H9 (cell line): ENCODE results near the gene CCDC110. TPM values are rescaled to one million over a fixed set of nuclear protein-coding genes. Genes with fewer than 3 reads are reported as not detected.
A peak's percentile ranks its signal among the peaks of the same experiment; 100 is the strongest.

Source experiments
- DNase-seq: peaks from one replicate; pipeline ENCODE4 v3.0.0-alpha.2; 2017
- H2AFZ ChIP-seq: one replicate; pipeline ENCODE4 v1.6.1; 2013; ENCODE audit warnings: mild to moderate bottlenecking, low read length, control low read depth, moderate library complexity
- H2AK5ac ChIP-seq: 2 replicates; pipeline ENCODE4 v1.6.1; 2013; ENCODE audit warnings: low read length, control low read depth, mixed read lengths; ENCODE audit not compliant: insufficient read length
- H2BK120ac ChIP-seq: one replicate; pipeline ENCODE4 v1.6.1; 2013; ENCODE audit warnings: low read depth, mild to moderate bottlenecking, low read length, control low read depth, inconsistent platforms; ENCODE audit not compliant: poor library complexity, severe bottlenecking
- H2BK12ac ChIP-seq: 2 replicates; pipeline ENCODE4 v1.6.1; 2013; ENCODE audit warnings: low read length, control low read depth, mixed read lengths, low read depth; ENCODE audit not compliant: insufficient read length
- H2BK15ac ChIP-seq: 2 replicates; pipeline ENCODE4 v1.6.1; 2013; ENCODE audit warnings: low read depth, low read length, control low read depth
- H2BK20ac ChIP-seq: one replicate; pipeline ENCODE4 v1.6.1; 2013; ENCODE audit warnings: low read depth, mild to moderate bottlenecking, low read length, control low read depth, inconsistent platforms; ENCODE audit not compliant: poor library complexity, severe bottlenecking
- H2BK5ac ChIP-seq: 2 replicates; pipeline ENCODE4 v1.6.1; 2013; ENCODE audit warnings: low read length, control low read depth, mixed read lengths; ENCODE audit not compliant: insufficient read length
- H3K14ac ChIP-seq: 2 replicates; pipeline ENCODE4 v1.6.1; 2013; ENCODE audit warnings: low read length, control low read depth; ENCODE audit not compliant: insufficient read depth
- H3K18ac ChIP-seq: 2 replicates; pipeline ENCODE4 v1.6.1; 2013; ENCODE audit warnings: low read depth, mild to moderate bottlenecking, mixed read lengths, low read length, control low read depth; ENCODE audit not compliant: insufficient read length
- H3K23ac ChIP-seq: 2 replicates; pipeline ENCODE4 v1.6.1; 2013; ENCODE audit warnings: low read length, control low read depth, mixed read lengths, low read depth; ENCODE audit not compliant: insufficient read length
- H3K23me2 ChIP-seq: 2 replicates; pipeline ENCODE4 v1.6.1; 2013; ENCODE audit warnings: low read depth, mild to moderate bottlenecking, mixed read lengths, low read length, control low read depth; ENCODE audit not compliant: insufficient read length, poor library complexity, severe bottlenecking
- H3K27ac ChIP-seq: 2 replicates; pipeline ENCODE4 v1.5.1; 2013; ENCODE audit warnings: low read length, control low read depth, mixed read lengths, low read depth; ENCODE audit not compliant: insufficient read length
- H3K27me3 ChIP-seq: 2 replicates; pipeline ENCODE4 v1.6.1; 2013; ENCODE audit warnings: low read length, control low read depth, inconsistent platforms; ENCODE audit not compliant: insufficient read depth
- H3K4ac ChIP-seq: 2 replicates; pipeline ENCODE4 v1.6.1; 2013; ENCODE audit warnings: low read depth, mild to moderate bottlenecking, control low read depth, inconsistent platforms, low read length, moderate library complexity
- H3K4me1 ChIP-seq: 2 replicates; pipeline ENCODE4 v1.6.1; 2013; ENCODE audit warnings: low read length, control low read depth, inconsistent platforms; ENCODE audit not compliant: insufficient read depth
- H3K4me2 ChIP-seq: 2 replicates; pipeline ENCODE4 v1.6.1; 2013; ENCODE audit warnings: low read length, control low read depth, mixed read lengths; ENCODE audit not compliant: insufficient read length, insufficient read depth
- H3K56ac ChIP-seq: 2 replicates; pipeline ENCODE4 v1.6.1; 2013; ENCODE audit warnings: low read depth, mild to moderate bottlenecking, mixed read lengths, low read length, control low read depth; ENCODE audit not compliant: insufficient read length
- H3K79me1 ChIP-seq: 2 replicates; pipeline ENCODE4 v1.6.1; 2013; ENCODE audit warnings: low read depth, mild to moderate bottlenecking, moderate library complexity, low read length, control low read depth, inconsistent platforms; ENCODE audit not compliant: insufficient read depth, poor library complexity, severe bottlenecking
- H3K79me2 ChIP-seq: 2 replicates; pipeline ENCODE4 v1.6.1; 2013; ENCODE audit warnings: low read length, control low read depth, inconsistent platforms; ENCODE audit not compliant: insufficient read depth
- H3K9ac ChIP-seq: 2 replicates; pipeline ENCODE4 v1.6.1; 2013; ENCODE audit warnings: low read length, control low read depth, mixed read lengths; ENCODE audit not compliant: insufficient read length; ENCODE audit errors: extremely low read depth
- H3K9me3 ChIP-seq: one replicate; pipeline ENCODE4 v1.6.1; 2013; ENCODE audit warnings: low read depth, low read length, inconsistent platforms; ENCODE audit not compliant: control insufficient read depth
- H3T11ph ChIP-seq: one replicate; pipeline ENCODE4 v1.6.1; 2013; ENCODE audit warnings: mild to moderate bottlenecking, low read length, control low read depth, inconsistent platforms
- H4K20me1 ChIP-seq: one replicate; pipeline ENCODE4 v1.6.1; 2013; ENCODE audit not compliant: control insufficient read depth, insufficient read length, insufficient read depth
- H4K5ac ChIP-seq: 2 replicates; pipeline ENCODE4 v1.6.1; 2013; ENCODE audit warnings: low read depth, mild to moderate bottlenecking, mixed read lengths, low read length, control low read depth; ENCODE audit not compliant: insufficient read length
- H4K8ac ChIP-seq: replicated peaks from 2 replicates; pipeline ENCODE4 v1.6.1; 2013; ENCODE audit warnings: low read length, control low read depth, mixed read lengths, low read depth; ENCODE audit not compliant: insufficient read length
- H4K91ac ChIP-seq: 2 replicates; pipeline ENCODE4 v1.6.1; 2013; ENCODE audit warnings: low read depth, mild to moderate bottlenecking, moderate library complexity, mixed read lengths, low read length, control low read depth; ENCODE audit not compliant: insufficient read length
- H3K27ac Mint-ChIP-seq, 3 experiments: 2 replicates in 2 of 3; 3 replicates in 1 of 3; pipeline ENCODE4 v1.8.0; 2020 to 2021; ENCODE audit warnings: mixed read lengths in 3 of 3, mild to moderate bottlenecking in 1 of 3, moderate library complexity in 1 of 3
- H3K27me3 Mint-ChIP-seq: 2 replicates; pipeline ENCODE4 v1.8.0; 2021; ENCODE audit warnings: low read depth, mild to moderate bottlenecking, moderate library complexity, mixed read lengths
- H3K36me3 Mint-ChIP-seq, 3 experiments: 2 replicates in 2 of 3; 3 replicates in 1 of 3; pipeline ENCODE4 v1.8.0; 2020 to 2021; ENCODE audit warnings: low read depth in 3 of 3, mixed read lengths in 3 of 3; ENCODE audit not compliant: insufficient read depth in 1 of 3
- H3K4me1 Mint-ChIP-seq, 2 experiments: 2 replicates each; pipeline ENCODE4 v1.8.0; 2020; ENCODE audit warnings: mixed read lengths in 2 of 2
- H3K4me3 Mint-ChIP-seq, 2 experiments: 2 replicates in 1 of 2; 3 replicates in 1 of 2; pipeline ENCODE4 v1.8.0; 2020 to 2021; ENCODE audit warnings: mild to moderate bottlenecking in 2 of 2, mixed read lengths in 2 of 2, moderate library complexity in 1 of 2
- H3K9me3 Mint-ChIP-seq, 2 experiments: 2 replicates in 1 of 2; 3 replicates in 1 of 2; pipeline ENCODE4 v1.8.0; 2020; ENCODE audit warnings: mild to moderate bottlenecking in 2 of 2, mixed read lengths in 2 of 2, moderate library complexity in 1 of 2
- WGBS: extraction: QIAGEN DNeasy Blood & Tissue Kit; methylation state at CpG from one replicate; pipeline ENCODE4 v1.1.7; 2013; ENCODE audit warnings: missing lambda C conversion rate, low lambda C conversion rate, mixed read lengths; ENCODE audit not compliant: insufficient read length; ENCODE audit errors: extremely low coverage; 5-methylcytosine and 5-hydroxymethylcytosine counted together
- total RNA-seq: library from RNA; stranded (reverse); gene quantifications from 2 replicates; pipeline ENCODE4 v1.2.1, GENCODE V29; 2021
- TF ChIP-seq, protein P1 (sequence below): fragments of 200-600 bp; sonication (generic); conservative IDR thresholded peaks from 3 replicates; pipeline ENCODE4 v1.8.0; 2021; ENCODE audit warnings: antibody characterized with exemption, mild to moderate bottlenecking

CCDC110 gene
- total RNA-seq, 1 experiment from 2014 or later, result 2.3 TPM

DNA sequence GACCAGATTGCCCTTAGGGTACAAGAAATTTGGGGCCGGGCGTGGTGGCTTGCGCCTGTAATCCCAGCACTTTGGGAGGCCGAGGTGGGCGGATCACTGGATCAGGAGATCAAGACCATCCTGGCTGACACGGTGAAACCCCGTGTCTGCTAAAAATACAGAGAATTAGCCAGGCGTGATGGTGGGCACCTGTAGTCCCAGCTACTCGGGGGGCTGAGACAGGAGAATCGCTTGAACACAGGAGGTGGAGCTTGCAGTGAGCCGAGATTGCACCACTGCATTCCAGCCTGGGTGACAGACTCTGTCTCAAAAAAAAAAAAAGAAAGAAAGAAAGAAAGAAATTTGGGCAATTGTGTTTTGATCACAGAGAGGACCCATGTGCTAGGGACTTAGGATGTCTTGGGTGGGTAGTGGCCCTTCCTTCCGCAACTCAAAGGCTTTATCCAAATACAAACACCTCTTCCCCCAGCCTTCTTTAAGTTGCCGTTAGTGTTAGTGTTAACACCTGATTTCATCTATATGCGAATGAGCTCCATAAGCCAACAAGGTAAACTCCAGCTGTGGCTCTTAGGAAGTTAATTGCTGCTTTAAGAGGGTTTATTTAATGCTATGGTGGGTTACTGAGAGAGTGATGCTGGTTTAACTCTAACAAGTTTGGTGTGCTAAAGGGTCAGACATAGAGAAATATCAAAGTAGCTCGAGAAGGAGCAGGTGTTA is 8.6 kb upstream of the CCDC110 start:
- whole genome bisulfite sequencing, result no CpG with 5 or more reads among the region's 15 CpGs

More for the DNA sequence above, 8.6 kb upstream of the CCDC110 start:
- Histone ChIP-seq H4K8ac (no peak overlapping the region), H2BK120ac (no peak overlapping the region), H3K9ac (no peak overlapping the region), H3K56ac (no peak overlapping the region), H2AFZ (no peak overlapping the region), H3K4me1 (no peaks in the 10 kb centered on the region), H3K23ac (no peak overlapping the region), H3K23me2 (no peaks in the 10 kb centered on the region), H2BK20ac (no peak overlapping the region), H3K27ac (no peak overlapping the region), H3K14ac (no peak overlapping the region), H3K18ac (no peak overlapping the region), H2BK5ac (no peak overlapping the region), H3K9me3 (no peaks in the 10 kb centered on the region), H3K79me2 (no peaks in the 10 kb centered on the region), H3K4ac (no peak overlapping the region), H2AK5ac (no peak overlapping the region), H4K5ac (no peak overlapping the region), H3K4me2 (no peak overlapping the region), H4K91ac (no peak overlapping the region), H2BK15ac (no peak overlapping the region), H2BK12ac (no peak overlapping the region), H3K27me3 (peaks cover 24% of the 10 kb centered on the region), H4K20me1 (no peaks in the 10 kb centered on the region), H3K79me1 (no peaks in the 10 kb centered on the region), H3T11ph (no peak overlapping the region)
- peaks cover 72% of the 10 kb centered on the region for H3K27me3 Mint-ChIP-seq
- H3K9me3 Mint-ChIP-seq, result no peaks in the 10 kb centered on the region; a peak in 2 of 5 replicates
- H3K27ac Mint-ChIP-seq, result peak overlapping the region in 1 of 3 experiments; percentile 10; a peak in 1 of 7 replicates
- H3K36me3 Mint-ChIP-seq, result no peaks in the 10 kb centered on the region
- H3K4me1 Mint-ChIP-seq, result peaks cover 12 to 26% of the 10 kb centered on the region in 2 experiments
- TF ChIP-seq, protein P1, sequence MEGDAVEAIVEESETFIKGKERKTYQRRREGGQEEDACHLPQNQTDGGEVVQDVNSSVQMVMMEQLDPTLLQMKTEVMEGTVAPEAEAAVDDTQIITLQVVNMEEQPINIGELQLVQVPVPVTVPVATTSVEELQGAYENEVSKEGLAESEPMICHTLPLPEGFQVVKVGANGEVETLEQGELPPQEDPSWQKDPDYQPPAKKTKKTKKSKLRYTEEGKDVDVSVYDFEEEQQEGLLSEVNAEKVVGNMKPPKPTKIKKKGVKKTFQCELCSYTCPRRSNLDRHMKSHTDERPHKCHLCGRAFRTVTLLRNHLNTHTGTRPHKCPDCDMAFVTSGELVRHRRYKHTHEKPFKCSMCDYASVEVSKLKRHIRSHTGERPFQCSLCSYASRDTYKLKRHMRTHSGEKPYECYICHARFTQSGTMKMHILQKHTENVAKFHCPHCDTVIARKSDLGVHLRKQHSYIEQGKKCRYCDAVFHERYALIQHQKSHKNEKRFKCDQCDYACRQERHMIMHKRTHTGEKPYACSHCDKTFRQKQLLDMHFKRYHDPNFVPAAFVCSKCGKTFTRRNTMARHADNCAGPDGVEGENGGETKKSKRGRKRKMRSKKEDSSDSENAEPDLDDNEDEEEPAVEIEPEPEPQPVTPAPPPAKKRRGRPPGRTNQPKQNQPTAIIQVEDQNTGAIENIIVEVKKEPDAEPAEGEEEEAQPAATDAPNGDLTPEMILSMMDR, result no peak
- no peak overlapping the region for H3K4me3 Mint-ChIP-seq
- DNase-seq, result no peak
